GM23338 (cell line): ENCODE data around the gene NUDT4.

Experiments used
- CREB1 ChIP-seq: fragments of 250-450 bp; sonication (Bioruptor Pico); IDR thresholded peaks from 2 replicates; pipeline ENCODE4 v1.5.0; 2020; ENCODE audit warnings: low read depth, mild to moderate bottlenecking, moderate library complexity
- ETS1 ChIP-seq: IDR thresholded peaks from 2 replicates; pipeline ENCODE4 v1.6.1; 2016; ENCODE audit warnings: antibody characterized with exemption
- EZH2 ChIP-seq: fragments of 200-600 bp; sonication (generic); IDR thresholded peaks from one replicate; pipeline ENCODE4 v1.8.0; 2017; ENCODE audit warnings: antibody characterized with exemption, mild to moderate bottlenecking, low read depth; ENCODE audit not compliant: unreplicated experiment
- EZH2phosphoT487 ChIP-seq: fragments of 200-600 bp; sonication (generic); IDR thresholded peaks from one replicate; pipeline ENCODE4 v1.8.1; 2018; ENCODE audit warnings: antibody characterized with exemption; ENCODE audit not compliant: unreplicated experiment
- JUNB ChIP-seq: IDR thresholded peaks from one replicate; pipeline ENCODE4 v1.6.1; 2016; ENCODE audit warnings: antibody characterized with exemption; ENCODE audit not compliant: unreplicated experiment
- POLR2AphosphoS5 ChIP-seq: IDR thresholded peaks from 2 replicates; pipeline ENCODE4 v1.6.1; 2016; ENCODE audit warnings: antibody characterized with exemption, low read depth
- ZNF331 ChIP-seq: fragments of 250-450 bp; sonication (Bioruptor Pico); IDR thresholded peaks from 2 replicates; pipeline ENCODE4 v1.5.0; 2020; ENCODE audit warnings: low read depth, mild to moderate bottlenecking, moderate library complexity
- TF ChIP-seq, protein P1 (sequence below), 2 experiments: fragments of 200-600 bp in 1 of 2; sonication (generic) in 1 of 2; conservative IDR thresholded peaks; 2 replicates each; pipeline versions ENCODE4 v1.5.1 to v1.6.1; 2016 to 2017; ENCODE audit warnings: antibody characterized with exemption in 2 of 2, low read depth in 2 of 2, mild to moderate bottlenecking in 2 of 2, moderate library complexity in 1 of 2
- TF ChIP-seq, protein P2 (sequence below): IDR thresholded peaks from one replicate; pipeline ENCODE4 v1.6.1; 2018; ENCODE audit warnings: antibody characterized with exemption; ENCODE audit not compliant: unreplicated experiment
- TF ChIP-seq, protein P3 (sequence below): fragments of 250-450 bp; sonication (Bioruptor Pico); IDR thresholded peaks from 2 replicates; pipeline ENCODE4 v1.5.0; 2020; ENCODE audit warnings: mild to moderate bottlenecking, moderate library complexity

DNA sequence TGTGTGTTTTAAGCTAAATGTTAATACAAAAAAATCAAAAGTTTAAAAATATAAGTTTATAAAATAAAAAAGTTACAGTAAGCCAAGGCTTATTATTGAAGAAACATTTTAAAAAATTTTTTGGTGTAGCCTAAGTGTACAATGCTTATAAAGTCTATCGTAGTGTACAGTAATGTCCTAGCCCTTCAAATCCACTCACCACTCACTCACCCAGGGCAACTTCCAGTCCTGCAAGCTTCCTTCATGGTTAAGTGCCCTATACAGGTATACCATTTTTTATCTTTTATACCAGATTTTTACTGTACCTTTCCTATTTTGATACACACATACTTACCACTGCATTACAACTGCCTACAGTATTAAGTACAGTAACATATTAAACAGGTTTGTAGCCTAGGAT is 52.1 kb downstream of the NUDT4 start:
- TF ChIP-seq, protein P1, sequence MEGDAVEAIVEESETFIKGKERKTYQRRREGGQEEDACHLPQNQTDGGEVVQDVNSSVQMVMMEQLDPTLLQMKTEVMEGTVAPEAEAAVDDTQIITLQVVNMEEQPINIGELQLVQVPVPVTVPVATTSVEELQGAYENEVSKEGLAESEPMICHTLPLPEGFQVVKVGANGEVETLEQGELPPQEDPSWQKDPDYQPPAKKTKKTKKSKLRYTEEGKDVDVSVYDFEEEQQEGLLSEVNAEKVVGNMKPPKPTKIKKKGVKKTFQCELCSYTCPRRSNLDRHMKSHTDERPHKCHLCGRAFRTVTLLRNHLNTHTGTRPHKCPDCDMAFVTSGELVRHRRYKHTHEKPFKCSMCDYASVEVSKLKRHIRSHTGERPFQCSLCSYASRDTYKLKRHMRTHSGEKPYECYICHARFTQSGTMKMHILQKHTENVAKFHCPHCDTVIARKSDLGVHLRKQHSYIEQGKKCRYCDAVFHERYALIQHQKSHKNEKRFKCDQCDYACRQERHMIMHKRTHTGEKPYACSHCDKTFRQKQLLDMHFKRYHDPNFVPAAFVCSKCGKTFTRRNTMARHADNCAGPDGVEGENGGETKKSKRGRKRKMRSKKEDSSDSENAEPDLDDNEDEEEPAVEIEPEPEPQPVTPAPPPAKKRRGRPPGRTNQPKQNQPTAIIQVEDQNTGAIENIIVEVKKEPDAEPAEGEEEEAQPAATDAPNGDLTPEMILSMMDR (conservative IDR thresholded peaks at IDR 0.05; ENCODE audit: low read depth in 2 of 2): no peak
- no peak for TF ChIP-seq EZH2phosphoT487
- TF ChIP-seq POLR2AphosphoS5: no peak
- TF ChIP-seq, protein P2, sequence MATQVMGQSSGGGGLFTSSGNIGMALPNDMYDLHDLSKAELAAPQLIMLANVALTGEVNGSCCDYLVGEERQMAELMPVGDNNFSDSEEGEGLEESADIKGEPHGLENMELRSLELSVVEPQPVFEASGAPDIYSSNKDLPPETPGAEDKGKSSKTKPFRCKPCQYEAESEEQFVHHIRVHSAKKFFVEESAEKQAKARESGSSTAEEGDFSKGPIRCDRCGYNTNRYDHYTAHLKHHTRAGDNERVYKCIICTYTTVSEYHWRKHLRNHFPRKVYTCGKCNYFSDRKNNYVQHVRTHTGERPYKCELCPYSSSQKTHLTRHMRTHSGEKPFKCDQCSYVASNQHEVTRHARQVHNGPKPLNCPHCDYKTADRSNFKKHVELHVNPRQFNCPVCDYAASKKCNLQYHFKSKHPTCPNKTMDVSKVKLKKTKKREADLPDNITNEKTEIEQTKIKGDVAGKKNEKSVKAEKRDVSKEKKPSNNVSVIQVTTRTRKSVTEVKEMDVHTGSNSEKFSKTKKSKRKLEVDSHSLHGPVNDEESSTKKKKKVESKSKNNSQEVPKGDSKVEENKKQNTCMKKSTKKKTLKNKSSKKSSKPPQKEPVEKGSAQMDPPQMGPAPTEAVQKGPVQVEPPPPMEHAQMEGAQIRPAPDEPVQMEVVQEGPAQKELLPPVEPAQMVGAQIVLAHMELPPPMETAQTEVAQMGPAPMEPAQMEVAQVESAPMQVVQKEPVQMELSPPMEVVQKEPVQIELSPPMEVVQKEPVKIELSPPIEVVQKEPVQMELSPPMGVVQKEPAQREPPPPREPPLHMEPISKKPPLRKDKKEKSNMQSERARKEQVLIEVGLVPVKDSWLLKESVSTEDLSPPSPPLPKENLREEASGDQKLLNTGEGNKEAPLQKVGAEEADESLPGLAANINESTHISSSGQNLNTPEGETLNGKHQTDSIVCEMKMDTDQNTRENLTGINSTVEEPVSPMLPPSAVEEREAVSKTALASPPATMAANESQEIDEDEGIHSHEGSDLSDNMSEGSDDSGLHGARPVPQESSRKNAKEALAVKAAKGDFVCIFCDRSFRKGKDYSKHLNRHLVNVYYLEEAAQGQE: no peak
- no peak for TF ChIP-seq EZH2
- TF ChIP-seq JUNB: no peak
- no peak for TF ChIP-seq CREB1 (CRISPR knock-in tag)
- TF ChIP-seq, protein P3, sequence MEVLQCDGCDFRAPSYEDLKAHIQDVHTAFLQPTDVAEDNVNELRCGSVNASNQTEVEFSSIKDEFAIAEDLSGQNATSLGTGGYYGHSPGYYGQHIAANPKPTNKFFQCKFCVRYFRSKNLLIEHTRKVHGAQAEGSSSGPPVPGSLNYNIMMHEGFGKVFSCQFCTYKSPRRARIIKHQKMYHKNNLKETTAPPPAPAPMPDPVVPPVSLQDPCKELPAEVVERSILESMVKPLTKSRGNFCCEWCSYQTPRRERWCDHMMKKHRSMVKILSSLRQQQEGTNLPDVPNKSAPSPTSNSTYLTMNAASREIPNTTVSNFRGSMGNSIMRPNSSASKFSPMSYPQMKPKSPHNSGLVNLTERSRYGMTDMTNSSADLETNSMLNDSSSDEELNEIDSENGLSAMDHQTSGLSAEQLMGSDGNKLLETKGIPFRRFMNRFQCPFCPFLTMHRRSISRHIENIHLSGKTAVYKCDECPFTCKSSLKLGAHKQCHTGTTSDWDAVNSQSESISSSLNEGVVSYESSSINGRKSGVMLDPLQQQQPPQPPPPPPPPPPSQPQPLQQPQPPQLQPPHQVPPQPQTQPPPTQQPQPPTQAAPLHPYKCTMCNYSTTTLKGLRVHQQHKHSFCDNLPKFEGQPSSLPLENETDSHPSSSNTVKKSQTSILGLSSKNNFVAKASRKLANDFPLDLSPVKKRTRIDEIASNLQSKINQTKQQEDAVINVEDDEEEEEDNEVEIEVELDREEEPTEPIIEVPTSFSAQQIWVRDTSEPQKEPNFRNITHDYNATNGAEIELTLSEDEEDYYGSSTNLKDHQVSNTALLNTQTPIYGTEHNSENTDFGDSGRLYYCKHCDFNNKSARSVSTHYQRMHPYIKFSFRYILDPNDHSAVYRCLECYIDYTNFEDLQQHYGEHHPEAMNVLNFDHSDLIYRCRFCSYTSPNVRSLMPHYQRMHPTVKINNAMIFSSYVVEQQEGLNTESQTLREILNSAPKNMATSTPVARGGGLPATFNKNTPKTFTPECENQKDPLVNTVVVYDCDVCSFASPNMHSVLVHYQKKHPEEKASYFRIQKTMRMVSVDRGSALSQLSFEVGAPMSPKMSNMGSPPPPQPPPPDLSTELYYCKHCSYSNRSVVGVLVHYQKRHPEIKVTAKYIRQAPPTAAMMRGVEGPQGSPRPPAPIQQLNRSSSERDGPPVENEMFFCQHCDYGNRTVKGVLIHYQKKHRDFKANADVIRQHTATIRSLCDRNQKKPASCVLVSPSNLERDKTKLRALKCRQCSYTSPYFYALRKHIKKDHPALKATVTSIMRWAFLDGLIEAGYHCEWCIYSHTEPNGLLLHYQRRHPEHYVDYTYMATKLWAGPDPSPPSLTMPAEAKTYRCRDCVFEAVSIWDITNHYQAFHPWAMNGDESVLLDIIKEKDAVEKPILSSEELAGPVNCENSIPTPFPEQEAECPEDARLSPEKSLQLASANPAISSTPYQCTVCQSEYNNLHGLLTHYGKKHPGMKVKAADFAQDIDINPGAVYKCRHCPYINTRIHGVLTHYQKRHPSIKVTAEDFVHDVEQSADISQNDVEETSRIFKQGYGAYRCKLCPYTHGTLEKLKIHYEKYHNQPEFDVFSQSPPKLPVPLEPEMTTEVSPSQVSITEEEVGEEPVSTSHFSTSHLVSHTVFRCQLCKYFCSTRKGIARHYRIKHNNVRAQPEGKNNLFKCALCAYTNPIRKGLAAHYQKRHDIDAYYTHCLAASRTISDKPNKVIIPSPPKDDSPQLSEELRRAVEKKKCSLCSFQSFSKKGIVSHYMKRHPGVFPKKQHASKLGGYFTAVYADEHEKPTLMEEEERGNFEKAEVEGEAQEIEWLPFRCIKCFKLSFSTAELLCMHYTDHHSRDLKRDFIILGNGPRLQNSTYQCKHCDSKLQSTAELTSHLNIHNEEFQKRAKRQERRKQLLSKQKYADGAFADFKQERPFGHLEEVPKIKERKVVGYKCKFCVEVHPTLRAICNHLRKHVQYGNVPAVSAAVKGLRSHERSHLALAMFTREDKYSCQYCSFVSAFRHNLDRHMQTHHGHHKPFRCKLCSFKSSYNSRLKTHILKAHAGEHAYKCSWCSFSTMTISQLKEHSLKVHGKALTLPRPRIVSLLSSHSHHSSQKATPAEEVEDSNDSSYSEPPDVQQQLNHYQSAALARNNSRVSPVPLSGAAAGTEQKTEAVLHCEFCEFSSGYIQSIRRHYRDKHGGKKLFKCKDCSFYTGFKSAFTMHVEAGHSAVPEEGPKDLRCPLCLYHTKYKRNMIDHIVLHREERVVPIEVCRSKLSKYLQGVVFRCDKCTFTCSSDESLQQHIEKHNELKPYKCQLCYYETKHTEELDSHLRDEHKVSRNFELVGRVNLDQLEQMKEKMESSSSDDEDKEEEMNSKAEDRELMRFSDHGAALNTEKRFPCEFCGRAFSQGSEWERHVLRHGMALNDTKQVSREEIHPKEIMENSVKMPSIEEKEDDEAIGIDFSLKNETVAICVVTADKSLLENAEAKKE (CRISPR knock-in tag): no peak
- TF ChIP-seq ETS1: no peak
- no peak for TF ChIP-seq ZNF331 (CRISPR knock-in tag)
